Keratinocyte (primary cell): Measurements from ENCODE around the gene ZP2.

Experiments used
- EZH2 ChIP-seq: IDR thresholded peaks from one replicate; pipeline ENCODE4 v1.6.1; 2012; ENCODE audit warnings: inconsistent platforms, mild to moderate bottlenecking, low read length, moderate library complexity
- TF ChIP-seq, protein P1 (sequence below), 3 experiments: IDR thresholded peaks in 1 of 3; conservative IDR thresholded peaks in 1 of 3; optimal IDR thresholded peaks in 1 of 3; 2 replicates in 2 of 3; 3 replicates in 1 of 3; pipeline versions ENCODE3 to v1.5.1; 2011; ENCODE audit warnings: low read length in 3 of 3, mild to moderate bottlenecking in 3 of 3, moderate library complexity in 2 of 3, control low read depth in 1 of 3, inconsistent platforms in 1 of 3; ENCODE audit not compliant: insufficient read depth in 2 of 3; ENCODE audit errors: extremely low read depth in 1 of 3

DNA sequence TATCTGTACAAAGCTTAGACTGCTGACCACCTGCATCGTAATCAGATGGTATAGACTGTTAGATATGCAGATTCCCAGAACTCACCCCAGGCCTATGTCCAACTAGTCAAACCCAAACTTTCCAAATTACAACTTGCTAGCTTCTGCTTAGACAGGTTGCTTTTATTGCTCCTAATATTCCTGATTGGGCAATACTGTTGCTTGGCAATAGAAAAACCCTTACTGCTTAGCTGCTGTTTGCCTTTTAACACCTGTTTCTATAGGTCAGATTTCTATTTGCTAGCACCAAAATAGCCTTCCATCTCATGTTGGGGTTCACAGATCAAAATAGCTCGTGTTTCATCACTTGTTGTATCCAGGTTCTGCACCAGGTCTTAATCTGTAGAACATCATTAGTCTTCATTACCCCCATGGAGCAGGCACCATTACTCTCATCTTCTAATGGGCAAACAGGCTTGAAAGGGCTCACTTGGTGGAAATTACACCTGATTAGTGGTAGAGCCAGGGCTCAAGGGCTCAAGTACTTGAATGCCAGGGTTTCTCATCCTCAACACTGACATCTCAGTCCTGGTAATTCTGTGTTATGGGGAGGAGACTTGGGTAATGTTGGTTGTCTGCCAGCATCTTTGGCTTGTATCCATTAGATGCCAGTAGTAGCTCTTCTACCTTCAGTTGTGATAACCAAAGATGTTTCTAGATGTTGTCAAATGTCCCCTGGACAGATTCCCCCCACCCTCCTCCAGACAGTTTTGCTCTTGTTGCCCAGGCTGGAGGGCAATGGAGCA lies 2.7 kb downstream of the ZP2 start:
- TF ChIP-seq, protein P1, sequence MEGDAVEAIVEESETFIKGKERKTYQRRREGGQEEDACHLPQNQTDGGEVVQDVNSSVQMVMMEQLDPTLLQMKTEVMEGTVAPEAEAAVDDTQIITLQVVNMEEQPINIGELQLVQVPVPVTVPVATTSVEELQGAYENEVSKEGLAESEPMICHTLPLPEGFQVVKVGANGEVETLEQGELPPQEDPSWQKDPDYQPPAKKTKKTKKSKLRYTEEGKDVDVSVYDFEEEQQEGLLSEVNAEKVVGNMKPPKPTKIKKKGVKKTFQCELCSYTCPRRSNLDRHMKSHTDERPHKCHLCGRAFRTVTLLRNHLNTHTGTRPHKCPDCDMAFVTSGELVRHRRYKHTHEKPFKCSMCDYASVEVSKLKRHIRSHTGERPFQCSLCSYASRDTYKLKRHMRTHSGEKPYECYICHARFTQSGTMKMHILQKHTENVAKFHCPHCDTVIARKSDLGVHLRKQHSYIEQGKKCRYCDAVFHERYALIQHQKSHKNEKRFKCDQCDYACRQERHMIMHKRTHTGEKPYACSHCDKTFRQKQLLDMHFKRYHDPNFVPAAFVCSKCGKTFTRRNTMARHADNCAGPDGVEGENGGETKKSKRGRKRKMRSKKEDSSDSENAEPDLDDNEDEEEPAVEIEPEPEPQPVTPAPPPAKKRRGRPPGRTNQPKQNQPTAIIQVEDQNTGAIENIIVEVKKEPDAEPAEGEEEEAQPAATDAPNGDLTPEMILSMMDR (optimal IDR thresholded peaks at IDR 0.05 in 1 of 3, IDR thresholded peaks at IDR 0.05 in 1 of 3, conservative IDR thresholded peaks at IDR 0.05 in 1 of 3; ENCODE audit: extremely low read depth in 1 of 3, insufficient read depth in 2 of 3, low read length in 3 of 3): no peak
- no peak for TF ChIP-seq EZH2
